Measurements from ENCODE around the gene SMARCD2.
A peak's percentile ranks its signal among the peaks of the same experiment; 100 is the strongest.

The SMARCD2 gene

DNA sequence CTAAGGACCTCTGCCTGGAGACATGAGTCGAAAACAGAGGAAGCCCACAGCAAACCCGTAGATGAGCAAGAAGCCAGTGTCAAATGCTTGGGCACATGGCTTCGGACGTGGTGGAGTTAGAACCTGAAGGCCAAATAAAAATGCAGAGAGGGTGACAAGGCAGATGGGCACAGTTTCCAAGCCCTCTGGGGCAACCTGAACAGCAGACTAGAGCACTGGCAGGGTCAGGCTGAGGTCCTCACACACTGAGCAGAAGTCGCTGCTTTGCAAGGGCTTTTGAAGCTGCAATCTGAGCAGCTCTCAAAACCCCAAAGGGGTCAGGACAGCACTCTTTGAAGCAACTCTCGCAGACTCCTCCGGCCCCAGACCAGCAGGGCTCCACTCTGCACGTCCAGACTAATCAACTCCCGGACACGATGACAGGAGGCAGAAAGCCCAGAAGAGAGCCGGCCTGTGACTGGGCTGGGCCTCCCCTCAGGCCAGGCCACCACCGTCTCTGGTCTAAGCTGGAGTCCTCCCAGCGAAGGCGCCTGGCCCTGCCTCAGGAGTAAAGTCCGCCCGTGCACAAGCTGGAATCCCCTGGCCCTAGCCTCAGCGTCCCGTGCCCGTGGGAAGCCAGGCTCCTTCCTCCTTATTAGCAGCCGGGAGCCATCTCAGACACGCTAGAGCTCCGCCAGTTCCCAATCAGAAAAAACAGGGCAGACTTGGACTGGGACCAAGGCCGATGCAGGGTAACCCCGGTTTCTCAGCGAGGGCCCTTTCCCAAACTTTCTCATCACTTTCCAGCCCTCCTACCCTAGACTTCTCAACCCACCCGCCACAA is 924 bp downstream of the SMARCD2 start:
- peak overlapping the region; percentile 90 for H3K4me3 ChIP-seq
- peaks cover 5% of the 10 kb centered on the region; the same call in 1 of the 2 replicates for H3K36me3 ChIP-seq (ENCODE audit: insufficient read depth, low read length)
- no peak for DNase-seq (ENCODE audit: low read depth, low spot score)
- no peak for TF ChIP-seq EZH2 (IDR thresholded peaks at IDR 0.05)
- TF ChIP-seq POLR2AphosphoS5 (IDR thresholded peaks at IDR 0.05; ENCODE audit: borderline replicate concordance, low read depth, low read length): no peak
- TF ChIP-seq FOXP2 (optimal IDR thresholded peaks at IDR 0.05; ENCODE audit: control extremely low read depth, extremely low read length, insufficient read depth): no peak
- no peaks in the 10 kb centered on the region for H3K9me3 ChIP-seq (ENCODE audit: low read depth, low read length)
- H3K27ac ChIP-seq: no peak overlapping the region
- H3K9ac ChIP-seq (ENCODE audit: insufficient read length): peak overlapping the region; percentile 83

DNA sequence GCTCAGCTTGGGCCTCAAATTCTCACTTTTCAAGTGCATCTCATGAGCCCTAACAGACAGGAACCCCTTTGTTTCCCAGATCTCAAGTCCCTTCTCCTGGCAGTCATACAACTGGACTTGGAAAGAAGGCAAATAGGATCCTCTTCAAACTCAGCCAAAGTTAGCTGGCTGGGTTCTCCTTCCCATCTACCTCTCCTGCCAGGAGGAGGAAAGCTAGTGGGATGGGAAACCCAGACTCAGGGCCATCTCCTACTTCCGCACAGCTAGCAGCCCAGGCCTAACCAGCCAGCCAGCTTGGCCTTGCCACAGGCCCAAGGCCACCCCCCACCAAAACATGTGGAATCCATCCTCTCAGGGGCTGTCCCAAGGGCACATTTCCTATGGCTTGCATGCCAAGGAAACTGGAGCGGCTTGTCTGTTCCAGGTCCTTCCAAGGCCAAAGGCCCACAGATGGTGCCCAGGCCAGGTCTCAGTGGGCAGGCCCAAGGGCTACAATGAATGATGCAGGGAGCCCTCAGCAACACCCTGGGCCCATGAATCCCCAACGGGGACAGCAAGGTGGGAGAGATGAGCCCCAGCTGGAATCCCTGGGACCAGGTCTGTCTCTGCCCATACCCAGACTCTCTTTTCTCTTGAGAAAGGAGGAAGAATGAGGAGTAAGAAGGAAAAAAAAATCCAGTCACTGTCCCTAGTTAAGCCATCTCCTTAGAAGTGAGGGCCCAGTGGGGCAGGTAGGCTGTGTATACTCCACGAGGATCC is 1.7 kb downstream of the SMARCD2 start:
- Histone ChIP-seq H3K9me3 (ENCODE audit: low read depth, low read length) (no peaks in the 10 kb centered on the region), H3K9ac (ENCODE audit: insufficient read length) (peak overlapping the region; percentile 83), H3K27ac (no peak overlapping the region), H3K4me3 (peak overlapping the region; percentile 90), H3K36me3 (ENCODE audit: insufficient read depth, low read length) (peaks cover 11% of the 10 kb centered on the region; the same call in 1 of the 2 replicates)
- TF ChIP-seq FOXP2 (optimal IDR thresholded peaks at IDR 0.05; ENCODE audit: control extremely low read depth, extremely low read length, insufficient read depth) (no peak), EZH2 (IDR thresholded peaks at IDR 0.05) (no peak), POLR2AphosphoS5 (IDR thresholded peaks at IDR 0.05; ENCODE audit: borderline replicate concordance, low read depth, low read length) (no peak)
- no peak for DNase-seq (ENCODE audit: low read depth, low spot score)

DNA sequence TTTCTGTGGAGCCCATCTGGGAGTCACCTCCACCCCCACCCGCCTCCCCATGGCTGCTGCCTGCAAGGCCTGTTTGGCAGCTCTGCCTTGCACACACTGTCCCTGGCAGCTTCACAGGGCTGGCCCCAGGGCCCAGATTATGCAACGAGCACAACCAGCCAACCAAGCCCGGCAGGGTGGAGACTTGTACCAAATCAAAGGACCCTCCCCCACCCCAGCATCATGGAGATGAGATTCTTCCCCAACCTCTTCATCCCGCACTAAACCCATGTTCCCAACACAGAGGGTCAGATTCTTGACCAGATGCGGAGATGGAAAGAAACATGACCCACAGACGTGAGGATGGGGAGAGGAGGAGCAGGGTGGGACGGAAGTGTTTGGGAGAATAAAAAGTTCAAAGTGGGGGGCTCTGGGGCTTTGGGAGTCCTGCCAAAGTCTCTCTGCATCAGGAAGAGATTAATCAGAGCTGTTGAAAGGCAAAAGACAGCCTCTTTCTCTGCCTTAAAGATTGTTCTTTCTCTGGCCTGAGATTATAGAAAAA is 3.8 kb downstream of the SMARCD2 start:
- Histone ChIP-seq H3K9ac (ENCODE audit: insufficient read length) (no peak overlapping the region), H3K36me3 (ENCODE audit: insufficient read depth, low read length) (peaks cover 20% of the 10 kb centered on the region; the same call in 1 of the 2 replicates)

DNA sequence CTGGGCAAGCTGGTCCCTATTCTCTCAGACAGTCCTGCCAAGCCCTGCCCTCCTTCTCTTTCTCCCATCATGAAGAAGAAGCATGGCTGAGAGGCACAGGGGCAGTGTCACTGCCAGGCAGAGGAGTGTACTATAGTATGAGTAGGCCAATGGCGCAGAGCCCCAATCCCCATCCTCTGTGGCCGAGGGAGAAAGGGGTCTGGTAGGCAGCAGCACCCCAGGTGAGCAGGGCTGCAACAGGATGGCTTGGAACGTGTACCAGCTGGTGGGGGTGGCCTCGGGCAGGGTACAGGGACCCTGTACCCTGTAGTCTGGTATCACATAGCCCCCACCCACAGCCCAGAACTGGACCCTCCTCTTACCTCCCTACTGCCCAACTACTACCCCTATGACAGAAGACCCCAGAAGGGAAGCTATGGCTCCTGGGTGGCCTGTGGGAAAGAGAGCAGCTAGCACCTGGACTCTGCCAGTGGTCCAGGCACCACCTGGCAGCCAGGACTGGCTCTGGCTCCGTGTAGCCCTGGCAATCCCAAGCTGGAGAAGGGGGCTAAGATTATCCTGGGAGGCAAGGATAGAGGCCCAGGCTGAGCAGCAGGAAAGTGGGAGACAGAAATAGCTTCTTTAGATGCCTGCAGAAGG is 4.4 kb downstream of the SMARCD2 start:
- Histone ChIP-seq H3K36me3 (ENCODE audit: insufficient read depth, low read length) (peaks cover 26% of the 10 kb centered on the region), H3K9ac (ENCODE audit: insufficient read length) (no peak overlapping the region)

More for the DNA sequence above, 3.8 kb downstream of the SMARCD2 start:
- TF ChIP-seq EZH2 (IDR thresholded peaks at IDR 0.05): no peak
- no peak for TF ChIP-seq POLR2AphosphoS5 (IDR thresholded peaks at IDR 0.05; ENCODE audit: borderline replicate concordance, low read depth, low read length)
- no peak for TF ChIP-seq FOXP2 (optimal IDR thresholded peaks at IDR 0.05; ENCODE audit: control extremely low read depth, extremely low read length, insufficient read depth)
- Histone ChIP-seq H3K27ac (peak overlapping the region; percentile 84), H3K4me3 (peak overlapping the region; percentile 62), H3K9me3 (ENCODE audit: low read depth, low read length) (no peaks in the 10 kb centered on the region)
- peak; percentile 34 for DNase-seq (ENCODE audit: low read depth, low spot score)

DNA sequence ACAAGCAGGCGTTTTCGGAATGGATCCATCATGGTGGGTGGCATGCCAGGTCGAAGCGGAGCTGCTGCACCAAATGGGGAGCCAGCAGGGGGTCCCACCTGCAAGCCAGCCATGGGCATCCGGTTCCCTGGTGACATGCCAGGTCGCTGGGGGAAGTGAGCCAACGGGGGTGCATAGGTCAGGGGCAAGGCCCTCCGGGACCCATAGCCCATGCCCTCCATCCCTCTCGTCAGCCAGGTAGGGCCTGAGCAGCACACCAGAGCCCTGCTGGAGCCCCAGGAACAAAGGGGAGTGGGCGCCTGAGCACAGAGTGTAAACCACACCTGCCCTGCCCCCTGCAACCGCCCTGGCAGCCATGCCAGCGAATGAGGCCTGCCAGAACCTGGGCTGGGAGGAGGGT is 5.0 kb downstream of the SMARCD2 start:
- H3K27ac ChIP-seq: no peak overlapping the region
- no peak overlapping the region for H3K9ac ChIP-seq (ENCODE audit: insufficient read length)
- peaks cover 32% of the 10 kb centered on the region for H3K36me3 ChIP-seq (ENCODE audit: insufficient read depth, low read length)
- no peak for TF ChIP-seq EZH2 (IDR thresholded peaks at IDR 0.05)
- no peak for TF ChIP-seq FOXP2 (optimal IDR thresholded peaks at IDR 0.05; ENCODE audit: control extremely low read depth, extremely low read length, insufficient read depth)
- TF ChIP-seq POLR2AphosphoS5 (IDR thresholded peaks at IDR 0.05; ENCODE audit: borderline replicate concordance, low read depth, low read length): no peak
- no peak overlapping the region for H3K4me3 ChIP-seq
- DNase-seq (ENCODE audit: low read depth, low spot score): no peak
- H3K9me3 ChIP-seq (ENCODE audit: low read depth, low read length): no peaks in the 10 kb centered on the region

More for the DNA sequence above, 4.4 kb downstream of the SMARCD2 start:
- H3K9me3 ChIP-seq (ENCODE audit: low read depth, low read length): no peaks in the 10 kb centered on the region
- DNase-seq (ENCODE audit: low read depth, low spot score): no peak
- H3K4me3 ChIP-seq: peak overlapping the region; percentile 62
- TF ChIP-seq POLR2AphosphoS5 (IDR thresholded peaks at IDR 0.05; ENCODE audit: borderline replicate concordance, low read depth, low read length): no peak
- no peak for TF ChIP-seq FOXP2 (optimal IDR thresholded peaks at IDR 0.05; ENCODE audit: control extremely low read depth, extremely low read length, insufficient read depth)
- no peak for TF ChIP-seq EZH2 (IDR thresholded peaks at IDR 0.05)
- H3K27ac ChIP-seq: no peak overlapping the region

DNA sequence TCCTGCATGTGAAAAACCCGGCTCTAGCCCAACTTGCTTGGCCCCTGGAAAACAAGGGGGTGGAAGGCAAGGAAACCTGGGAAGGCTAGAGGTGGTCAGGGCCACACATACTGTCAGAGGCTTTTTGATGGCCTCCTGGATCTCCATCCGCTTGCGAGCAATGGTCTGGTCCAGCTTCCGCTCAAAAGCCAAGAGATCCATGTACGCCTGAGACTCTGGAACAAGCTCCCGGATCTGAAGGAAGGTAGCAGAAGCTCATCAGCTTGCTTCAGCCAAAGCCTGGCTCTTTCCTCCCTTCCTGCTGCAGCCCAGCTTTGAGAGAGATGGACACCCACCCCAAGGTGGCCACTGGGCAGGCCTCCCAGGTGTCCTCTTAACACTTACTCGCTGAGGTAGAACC is 5.7 kb downstream of the SMARCD2 start:
- Histone ChIP-seq H3K9me3 (ENCODE audit: low read depth, low read length) (no peaks in the 10 kb centered on the region), H3K27ac (no peak overlapping the region), H3K36me3 (ENCODE audit: insufficient read depth, low read length) (peaks cover 39% of the 10 kb centered on the region), H3K4me3 (no peak overlapping the region), H3K9ac (ENCODE audit: insufficient read length) (no peak overlapping the region)
- no peak for DNase-seq (ENCODE audit: low read depth, low spot score)
- TF ChIP-seq EZH2 (IDR thresholded peaks at IDR 0.05) (no peak), POLR2AphosphoS5 (IDR thresholded peaks at IDR 0.05; ENCODE audit: borderline replicate concordance, low read depth, low read length) (no peak), FOXP2 (optimal IDR thresholded peaks at IDR 0.05; ENCODE audit: control extremely low read depth, extremely low read length, insufficient read depth) (no peak)

DNA sequence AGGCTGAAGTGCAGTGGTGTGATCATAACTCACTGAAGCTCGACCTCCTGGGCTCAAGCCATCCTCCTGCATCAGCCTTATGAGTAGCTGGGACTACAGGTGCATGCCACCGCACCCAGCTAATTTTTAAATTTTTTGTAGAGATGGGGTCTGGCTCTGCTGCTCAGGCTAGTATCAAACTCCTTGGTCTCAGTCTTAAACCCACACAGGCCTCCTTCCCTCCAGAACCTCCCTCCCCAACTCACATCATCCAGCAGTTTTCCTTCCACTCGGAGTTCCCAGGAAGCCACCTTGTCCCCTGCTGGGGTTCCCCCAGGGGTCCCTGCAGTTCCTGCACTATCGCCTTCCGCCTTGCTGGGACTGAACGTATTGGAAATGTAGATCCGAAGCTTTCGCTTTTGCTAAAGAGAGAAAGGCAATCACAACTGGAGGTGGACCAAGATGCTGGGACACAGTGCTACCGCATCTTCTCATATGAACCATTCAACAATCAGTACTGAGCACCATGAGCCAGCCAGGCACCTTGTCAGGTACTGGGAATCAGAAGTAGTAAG is 7.2 kb downstream of the SMARCD2 start:
- no peaks in the 10 kb centered on the region for H3K9me3 ChIP-seq (ENCODE audit: low read depth, low read length)

More for the DNA sequence above, 7.2 kb downstream of the SMARCD2 start:
- Histone ChIP-seq H3K36me3 (ENCODE audit: insufficient read depth, low read length) (peaks cover 55% of the 10 kb centered on the region), H3K27ac (no peak overlapping the region), H3K4me3 (no peak overlapping the region), H3K9ac (ENCODE audit: insufficient read length) (no peak overlapping the region)
- TF ChIP-seq POLR2AphosphoS5 (IDR thresholded peaks at IDR 0.05; ENCODE audit: borderline replicate concordance, low read depth, low read length): no peak
- TF ChIP-seq FOXP2 (optimal IDR thresholded peaks at IDR 0.05; ENCODE audit: control extremely low read depth, extremely low read length, insufficient read depth): no peak
- TF ChIP-seq EZH2 (IDR thresholded peaks at IDR 0.05): no peak
- DNase-seq (ENCODE audit: low read depth, low spot score): no peak

Measured in SK-N-MC (cell line).